Dermis microvascular lymphatic vessel endothelial cell (primary cell): ENCODE data around the gene ALDH1B1. TPM values are rescaled to one million over a fixed set of nuclear protein-coding genes. Genes with fewer than 3 reads are reported as not detected.
A peak's percentile ranks its signal among the peaks of the same experiment; 100 is the strongest.

Experiments used
- DNase-seq, 2 donors: peaks; one replicate each; pipeline versions ENCODE4 v3.0.0 to v3.0.0-alpha.2; 2010; ENCODE audit warnings: low read depth in 2 of 2
- total RNA-seq: library from RNA; depleted of rRNA; stranded (reverse); fragments of >200 nt; gene quantifications from 2 replicates; pipeline ENCODE4 v1.2.1, GENCODE V29; 2014

Gene ALDH1B1
- total RNA-seq: 10.5 and 11.5 TPM in 2 replicates

DNA sequence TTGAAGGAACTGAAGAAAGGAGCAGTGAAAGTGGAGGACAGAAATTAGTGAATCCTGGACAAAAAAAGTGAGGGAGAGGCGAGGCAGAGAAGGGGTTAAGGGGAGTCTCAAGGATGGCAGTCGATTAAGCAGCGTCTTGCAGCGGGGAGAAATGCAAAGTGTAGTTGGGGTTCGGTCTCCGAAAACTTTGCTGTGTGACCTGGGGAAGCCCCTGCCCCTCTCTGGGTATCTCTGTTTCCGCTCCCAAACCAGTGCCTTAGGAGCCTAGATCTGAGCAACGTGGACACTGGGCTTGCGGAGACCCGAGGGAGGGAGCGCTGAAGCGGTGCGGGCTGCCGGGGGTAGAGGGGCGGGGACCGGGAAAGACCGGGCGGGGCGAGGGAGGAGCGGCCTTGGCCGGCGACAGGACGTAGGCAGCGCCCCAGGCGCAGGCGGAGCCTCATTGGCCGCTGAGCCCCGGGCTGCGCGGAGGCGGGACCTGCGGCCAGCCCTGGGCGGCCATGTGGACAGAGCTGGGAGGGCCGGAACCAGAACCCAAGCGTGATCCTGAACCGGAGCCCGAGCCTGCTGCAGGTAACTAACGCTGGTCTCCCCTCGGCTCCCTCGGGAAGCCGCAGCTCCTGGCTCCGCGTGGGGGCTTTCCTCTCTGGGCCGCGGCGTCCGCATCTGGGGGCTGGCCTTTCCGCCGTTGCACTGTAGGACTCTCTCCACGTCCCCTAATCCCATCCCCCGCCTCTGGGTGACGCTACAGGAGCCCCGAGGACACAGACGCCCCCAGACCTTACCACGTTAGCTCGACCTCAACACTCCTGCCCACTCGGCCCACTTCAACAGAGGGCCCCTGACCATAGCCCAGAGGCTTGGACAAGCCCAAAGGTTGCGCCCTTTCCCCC lies at the start of gene ALDH1B1:
TSS of gene ALDH1B1 (plus strand) at position 468 of the 893 bp plus-strand sequence. CDS start 3,047 bp downstream, outside the sequence.
- peak; percentile 63 to 88 for DNase-seq

DNA sequence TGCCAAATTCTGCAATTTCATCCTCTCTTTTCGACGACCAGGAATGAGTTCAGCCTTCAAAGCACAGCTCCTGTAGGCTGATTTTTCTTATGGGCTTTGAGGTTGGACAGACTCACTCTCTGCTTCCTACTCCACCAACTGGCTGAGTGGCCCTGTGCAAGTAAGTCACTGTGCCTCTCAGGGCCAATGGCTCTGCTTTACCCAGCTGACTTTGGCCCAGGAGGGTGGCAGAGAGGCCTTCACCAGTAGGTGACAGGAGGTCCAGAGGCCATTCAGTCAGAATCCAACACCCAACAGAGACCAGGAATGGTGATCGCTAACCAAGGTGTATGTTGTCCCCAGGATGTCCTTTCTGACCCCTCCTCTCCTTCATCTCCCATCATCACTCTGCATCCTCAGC lies 49.5 kb upstream of the ALDH1B1 start:
- DNase-seq: no peak

DNA sequence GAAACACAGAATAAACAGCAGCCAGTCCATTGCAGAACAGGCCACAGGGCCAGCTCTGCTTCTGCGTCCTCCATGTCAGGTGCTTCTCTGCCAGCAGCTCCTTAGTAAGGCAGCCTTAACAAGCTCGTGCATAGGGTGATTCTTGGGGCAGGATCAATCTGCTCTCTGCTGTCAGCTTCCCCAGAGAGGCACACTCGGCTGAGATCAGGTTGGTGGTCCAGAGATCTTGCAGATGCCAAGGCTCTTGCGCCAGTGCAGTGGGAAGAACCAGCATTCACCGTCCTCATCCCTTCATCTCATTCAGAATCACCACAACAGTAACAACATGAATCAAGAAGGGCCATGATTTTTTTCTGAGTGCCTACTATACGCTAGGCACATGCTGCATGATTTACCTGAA lies 49.0 kb upstream of the ALDH1B1 start:
- DNase-seq: no peak

DNA sequence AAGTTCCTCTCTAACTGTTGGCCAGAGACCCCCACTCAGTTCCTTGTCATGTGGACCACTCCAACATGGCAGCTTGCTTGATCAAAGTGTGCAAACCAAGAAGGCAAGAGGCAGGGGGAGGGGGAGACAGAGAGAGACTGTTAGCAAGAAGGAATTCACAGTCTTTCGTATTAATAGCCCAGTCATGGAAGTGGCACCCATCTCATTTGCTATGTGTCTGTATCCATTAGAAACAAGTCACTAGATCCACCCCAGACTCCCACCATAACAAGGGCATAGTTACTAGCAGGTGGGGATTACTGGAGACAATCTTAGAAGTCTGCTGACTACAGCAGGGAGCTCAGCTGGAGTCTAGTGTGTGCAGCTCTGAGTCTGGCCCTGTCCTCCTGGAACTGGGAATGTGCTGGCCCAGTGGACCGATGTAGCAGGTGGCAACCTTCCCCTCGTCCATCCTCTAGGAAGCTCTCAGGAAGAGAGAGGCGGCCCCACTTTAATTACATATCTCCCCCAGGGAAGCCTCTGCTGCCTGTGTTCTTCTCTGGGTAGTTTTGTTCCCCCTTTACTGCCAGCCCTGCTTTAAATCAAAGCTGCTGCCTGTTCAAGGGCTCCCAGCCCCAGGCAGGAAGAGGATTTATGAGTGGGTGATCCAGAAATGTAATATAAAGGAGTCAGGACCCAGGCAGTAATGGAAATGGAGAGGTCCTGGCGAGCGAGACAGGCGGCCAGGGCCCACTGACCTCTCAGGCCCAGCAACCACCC lies 47.8 kb upstream of the ALDH1B1 start:
- DNase-seq: no peak

DNA sequence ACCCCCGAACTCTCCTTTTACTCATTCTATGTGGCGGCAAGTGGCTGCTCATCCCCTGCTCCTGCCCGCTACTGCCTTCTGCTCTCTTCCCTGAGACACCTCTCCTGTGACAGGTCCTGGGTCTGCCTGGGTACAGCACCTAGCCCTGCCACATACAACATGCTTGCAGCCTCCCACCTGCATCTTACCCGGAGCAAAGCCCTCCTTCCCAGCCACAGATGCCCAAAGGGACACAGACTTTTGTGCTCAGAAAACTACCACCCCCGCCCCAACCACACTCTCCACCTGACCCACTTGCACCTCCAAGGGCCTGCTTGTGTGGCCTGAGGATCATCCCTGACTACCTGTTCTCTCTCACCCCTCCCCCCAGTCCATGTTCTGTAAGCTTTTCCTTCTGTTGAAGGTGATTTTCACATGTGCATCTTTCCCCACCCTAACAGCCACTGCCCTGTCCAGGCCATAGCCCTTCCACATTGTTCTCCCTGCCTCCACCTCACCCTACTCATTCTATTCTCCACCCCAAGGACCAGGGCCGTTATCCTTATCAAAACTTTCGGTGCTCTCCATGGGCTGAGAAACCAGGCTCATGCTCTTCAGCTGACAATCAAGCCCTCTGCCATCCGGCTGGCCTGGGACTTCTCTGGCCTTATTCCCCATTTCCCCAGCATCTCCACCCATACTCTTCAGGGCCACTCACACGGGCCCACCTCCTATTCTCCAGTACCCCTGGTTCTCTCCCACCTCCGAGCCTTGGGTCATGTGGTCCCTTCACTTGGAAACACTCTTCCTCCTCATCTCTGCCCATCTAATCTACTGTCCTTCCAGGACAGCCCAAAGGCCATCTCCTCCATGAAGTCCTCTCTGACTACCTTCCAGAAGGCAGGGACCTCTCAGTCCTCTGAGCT lies 46.4 kb upstream of the ALDH1B1 start:
- no peak for DNase-seq

DNA sequence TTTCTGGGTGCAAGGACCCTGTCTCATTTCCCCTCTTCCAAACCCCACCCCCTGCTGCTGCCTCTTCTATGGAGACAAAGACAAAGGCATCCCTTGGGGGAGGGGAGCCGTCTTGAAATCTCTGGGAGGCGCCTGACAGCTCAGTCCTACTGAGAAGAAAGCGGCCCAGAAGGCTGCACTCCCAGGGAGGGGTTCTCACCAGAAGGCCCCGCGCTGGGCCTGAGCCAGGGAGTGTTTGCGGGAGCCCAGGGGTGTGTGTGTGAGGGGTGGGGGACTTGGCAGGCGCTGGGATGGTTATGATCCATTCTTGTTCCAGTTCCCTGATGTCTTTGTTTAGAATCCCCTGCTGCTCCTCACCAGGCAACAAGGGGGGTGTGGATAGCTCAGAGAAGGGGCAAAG lies 45.7 kb upstream of the ALDH1B1 start:
- no peak for DNase-seq

DNA sequence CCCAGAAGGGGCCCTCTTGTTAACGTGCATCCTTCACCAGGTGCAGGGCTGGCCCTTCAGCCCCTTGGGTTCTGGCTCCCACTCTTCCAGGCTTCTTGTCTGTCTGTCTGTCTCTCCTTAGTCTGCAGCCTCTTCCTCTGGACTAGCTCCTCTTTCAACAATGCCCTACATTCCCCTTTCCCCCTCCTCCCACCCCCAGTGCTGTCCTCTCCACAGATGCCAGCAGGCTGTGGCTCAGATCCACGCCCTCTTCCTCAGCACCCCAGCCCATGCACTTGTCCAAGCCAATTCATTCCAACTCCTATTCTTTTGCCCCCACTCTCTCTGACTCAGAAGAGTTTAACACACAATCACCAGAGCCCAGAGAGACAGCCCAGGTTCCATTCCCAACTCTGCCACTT lies 45.2 kb upstream of the ALDH1B1 start:
- DNase-seq: no peak

DNA sequence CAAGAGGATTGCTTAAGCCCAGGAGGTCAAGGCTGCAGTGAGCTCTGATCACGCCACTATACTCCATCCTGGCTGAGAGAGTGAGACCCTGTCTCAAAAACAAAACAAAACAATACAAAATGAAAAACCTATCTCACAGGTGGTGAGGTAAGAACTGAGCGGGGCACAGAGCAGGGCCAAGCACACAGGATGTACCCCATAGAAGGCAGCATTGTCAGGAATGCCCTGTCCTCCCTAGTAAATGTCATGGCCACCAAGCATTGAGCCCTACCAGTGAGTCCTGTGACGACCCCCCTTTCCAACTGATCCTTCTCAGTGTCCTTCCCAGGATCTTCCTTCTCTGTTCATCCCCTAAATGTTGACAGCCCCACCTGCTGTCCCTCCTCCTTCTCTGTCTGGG lies 44.6 kb upstream of the ALDH1B1 start:
- DNase-seq: no peak

DNA sequence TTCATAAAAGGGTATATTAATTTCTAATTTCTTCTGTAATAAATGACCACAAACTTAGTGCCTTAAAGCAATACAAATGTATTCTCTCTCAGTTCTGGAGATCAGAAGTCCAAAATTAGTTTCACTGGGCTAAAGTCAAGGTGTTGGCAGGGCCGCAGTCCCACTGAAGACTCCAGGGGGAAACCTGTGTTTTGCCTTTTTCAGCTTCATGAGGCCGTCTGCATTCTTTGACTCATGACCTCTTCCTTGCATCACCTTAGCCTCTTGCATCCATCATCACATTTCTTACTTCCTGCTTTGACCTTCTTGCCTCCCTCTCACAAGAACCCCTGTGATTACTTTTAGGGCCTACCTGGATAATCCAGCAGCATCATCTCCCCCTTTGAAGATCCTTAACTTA lies 42.0 kb upstream of the ALDH1B1 start:
- DNase-seq: no peak

DNA sequence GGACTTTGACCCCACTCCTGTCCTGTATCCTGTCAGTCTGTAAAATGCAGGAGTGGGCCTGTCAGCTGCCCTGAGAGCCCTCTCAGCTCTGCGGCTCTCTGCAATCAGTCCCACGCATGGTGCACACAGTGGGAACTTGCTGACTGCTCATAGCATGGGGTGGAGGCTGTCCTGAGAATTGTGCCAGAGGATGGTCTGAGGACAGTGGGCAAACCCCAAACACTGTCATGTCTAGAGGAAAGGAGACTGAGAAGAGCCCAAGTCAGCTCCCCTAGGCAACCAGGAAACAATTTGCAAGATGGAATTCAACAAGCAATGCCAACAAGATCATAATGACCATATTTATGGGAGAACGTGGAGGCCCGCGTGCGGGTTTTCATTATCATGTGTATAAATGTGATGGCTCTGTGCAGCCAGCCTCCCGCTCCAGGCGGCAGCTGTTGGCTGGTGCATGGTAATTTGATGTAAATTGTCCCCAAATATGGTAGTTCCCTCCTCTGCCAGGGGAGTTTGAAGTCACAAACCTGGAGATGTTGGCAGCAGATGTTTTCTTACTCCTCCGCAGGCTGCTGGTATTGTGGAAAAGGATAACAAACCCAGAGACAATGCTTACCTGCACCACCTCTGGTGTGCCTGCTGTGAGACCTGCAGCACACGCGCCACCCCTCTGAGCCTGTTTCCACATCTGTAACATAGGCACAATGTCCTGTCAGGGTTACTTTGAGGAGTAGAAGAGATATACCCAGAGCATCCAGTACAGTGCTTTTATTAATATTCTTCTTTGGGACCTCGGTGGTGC lies 39.8 kb upstream of the ALDH1B1 start:
- no peak for DNase-seq

DNA sequence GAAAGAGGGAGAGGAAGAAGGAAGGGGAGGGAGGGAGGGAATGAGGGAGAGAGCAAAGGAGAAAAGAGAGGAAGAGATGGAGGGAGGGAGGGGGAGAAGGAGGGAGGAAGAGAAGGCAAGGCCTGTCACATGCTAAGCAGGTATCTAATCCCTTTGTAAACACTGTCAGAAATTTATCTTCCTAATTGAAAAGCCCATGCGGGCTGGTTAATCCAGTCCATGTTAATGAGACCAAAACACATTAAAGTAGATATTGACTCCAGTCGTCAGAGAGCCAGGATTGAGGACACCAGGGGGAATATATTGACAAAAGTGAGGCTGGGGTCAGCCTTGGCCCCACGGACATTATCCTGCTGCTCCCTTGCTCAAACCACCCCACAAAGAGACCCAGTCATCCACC lies 37.4 kb upstream of the ALDH1B1 start:
- DNase-seq: no peak

DNA sequence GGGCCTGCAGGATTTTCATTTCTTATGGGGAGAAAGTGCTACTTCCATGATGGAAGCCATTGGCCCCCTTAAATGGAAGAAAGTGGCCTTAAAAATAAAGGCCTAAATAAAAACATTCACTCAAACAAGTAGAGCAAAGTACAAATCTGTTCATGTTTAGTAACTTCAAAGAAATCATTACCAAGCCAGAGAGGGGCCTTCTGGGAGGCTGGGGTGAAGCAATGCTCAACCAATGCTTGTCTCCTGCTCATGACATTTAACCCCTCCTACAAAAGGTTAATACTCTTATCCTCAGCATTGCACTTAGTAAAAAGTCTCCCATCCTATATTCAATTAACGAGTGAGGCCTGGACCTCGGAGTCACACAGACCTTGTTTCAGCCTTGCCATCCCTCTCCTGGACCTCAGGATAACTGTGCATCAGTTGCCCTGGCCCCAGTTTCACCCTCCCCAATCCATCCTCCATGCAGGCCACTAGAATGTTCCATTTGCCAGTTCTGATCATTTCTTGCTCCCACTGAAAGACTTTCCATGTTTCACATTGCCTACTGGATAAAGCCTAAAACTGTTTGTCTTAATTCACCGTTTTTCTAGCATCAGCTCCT lies 36.9 kb upstream of the ALDH1B1 start:
- DNase-seq: no peak

DNA sequence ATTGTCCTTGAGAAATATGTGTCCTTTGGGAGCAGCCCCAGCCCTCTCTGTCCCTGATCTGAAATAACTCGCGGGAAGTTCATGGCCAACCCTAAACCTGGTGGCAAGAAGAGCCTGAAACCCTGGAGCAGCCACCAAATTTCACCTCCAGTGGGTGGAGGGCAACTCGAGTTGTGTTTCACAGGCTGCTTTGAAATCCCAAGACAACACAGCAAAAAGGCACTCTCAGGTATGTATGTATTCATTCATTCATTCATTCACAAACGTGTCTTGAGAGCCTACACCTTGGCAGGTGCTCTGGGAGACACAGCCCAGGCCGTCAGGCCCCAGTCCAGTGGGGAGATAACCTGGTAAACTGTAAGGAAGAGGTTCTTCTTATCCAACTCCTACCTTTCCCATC lies 35.7 kb upstream of the ALDH1B1 start:
- no peak for DNase-seq

DNA sequence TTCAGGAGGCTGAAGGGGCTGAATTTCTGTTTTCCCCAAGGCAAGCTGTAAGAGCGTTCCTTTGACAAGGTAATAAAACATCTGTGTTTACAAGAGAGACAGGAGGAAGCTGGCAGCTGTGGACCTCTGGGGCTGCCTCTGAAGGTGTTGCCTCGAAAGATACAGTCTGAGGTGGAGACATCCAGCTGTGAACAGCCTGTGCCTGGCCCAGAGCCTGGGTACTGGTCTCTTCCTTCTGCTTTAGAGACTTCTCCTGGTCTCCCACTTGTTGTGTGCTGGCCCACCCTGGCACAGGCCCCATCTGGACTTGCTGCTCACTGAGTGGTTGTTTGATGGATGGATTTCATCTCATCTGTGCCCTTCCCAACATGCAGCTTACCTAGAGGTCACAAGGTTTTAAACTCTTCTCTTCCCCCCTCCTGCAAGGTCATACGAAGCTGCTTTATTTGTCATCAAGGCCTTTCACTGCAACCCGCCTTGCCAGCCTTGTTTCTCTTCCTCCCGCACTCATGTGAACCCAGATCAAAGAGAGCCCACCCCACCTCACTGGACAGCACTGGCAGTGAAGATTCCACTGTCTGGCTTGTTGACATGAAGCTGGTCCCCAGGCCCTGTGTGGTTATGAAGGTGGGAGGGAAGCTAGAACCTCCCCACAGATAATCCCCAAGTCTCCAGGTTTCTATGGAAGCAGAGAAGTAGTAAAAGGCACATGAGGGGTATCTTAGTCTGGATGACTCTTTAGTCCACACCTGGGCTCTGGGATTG lies 35.0 kb upstream of the ALDH1B1 start:
- no peak for DNase-seq

DNA sequence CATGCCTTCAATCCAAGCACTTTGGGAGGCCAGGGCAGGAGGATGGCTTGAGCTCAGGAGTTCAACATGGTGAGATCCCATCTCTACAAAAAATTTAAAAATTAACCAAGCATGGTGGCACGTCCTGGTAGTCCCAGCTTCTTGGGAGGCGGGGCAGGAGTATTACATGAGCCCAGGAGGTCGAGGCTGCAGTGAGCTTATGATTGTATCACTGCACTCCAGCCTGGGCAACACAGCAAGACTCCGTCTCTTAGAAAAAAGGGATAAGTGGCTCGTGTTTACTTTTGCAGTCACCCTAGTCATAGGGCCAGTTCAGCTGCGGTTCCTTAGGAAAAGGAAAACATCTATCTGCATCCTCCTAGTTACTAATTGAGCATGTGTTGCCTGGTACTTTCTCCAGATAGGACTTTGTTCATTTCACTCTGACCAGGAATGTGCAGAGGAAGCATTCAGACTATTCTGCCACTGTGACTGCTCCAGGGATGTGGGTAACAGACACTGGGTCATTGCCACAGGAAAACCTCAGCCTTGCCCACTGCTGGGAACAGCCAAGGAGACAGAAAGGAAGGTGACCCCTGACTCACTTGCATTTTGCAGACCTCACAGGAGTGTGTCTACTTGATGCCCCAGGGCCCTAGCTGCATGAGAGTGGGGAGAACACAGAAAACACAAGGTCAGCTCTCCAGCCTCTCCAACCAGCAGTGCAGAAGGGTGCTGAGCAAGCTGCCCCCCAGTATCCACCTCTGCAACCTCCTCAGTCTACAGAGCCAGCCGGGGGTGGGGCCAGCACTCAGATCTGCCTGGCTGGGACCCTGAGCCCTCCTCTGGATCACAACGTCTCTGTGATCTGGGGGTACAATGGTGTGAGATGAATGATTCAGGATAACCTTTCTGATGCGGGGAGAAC lies 33.9 kb upstream of the ALDH1B1 start:
- DNase-seq: no peak

DNA sequence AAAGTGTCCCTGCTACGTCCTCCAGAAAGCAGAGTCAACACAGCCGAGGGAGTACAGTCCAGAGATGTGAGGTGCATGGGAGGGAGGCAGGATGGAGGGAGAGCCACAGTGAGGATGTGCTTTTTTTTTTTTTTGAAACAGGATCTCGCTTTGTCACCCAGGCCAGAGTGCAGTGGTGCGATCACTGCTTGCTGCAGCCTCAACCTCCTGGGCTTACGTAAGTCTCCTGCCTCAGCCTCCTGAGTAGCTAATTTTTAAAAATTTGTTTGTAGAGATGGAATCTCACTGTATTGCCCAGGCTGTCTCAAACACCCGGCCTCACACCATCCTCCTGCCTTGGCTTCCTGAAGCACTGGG lies 33.2 kb upstream of the ALDH1B1 start:
- DNase-seq: no peak

DNA sequence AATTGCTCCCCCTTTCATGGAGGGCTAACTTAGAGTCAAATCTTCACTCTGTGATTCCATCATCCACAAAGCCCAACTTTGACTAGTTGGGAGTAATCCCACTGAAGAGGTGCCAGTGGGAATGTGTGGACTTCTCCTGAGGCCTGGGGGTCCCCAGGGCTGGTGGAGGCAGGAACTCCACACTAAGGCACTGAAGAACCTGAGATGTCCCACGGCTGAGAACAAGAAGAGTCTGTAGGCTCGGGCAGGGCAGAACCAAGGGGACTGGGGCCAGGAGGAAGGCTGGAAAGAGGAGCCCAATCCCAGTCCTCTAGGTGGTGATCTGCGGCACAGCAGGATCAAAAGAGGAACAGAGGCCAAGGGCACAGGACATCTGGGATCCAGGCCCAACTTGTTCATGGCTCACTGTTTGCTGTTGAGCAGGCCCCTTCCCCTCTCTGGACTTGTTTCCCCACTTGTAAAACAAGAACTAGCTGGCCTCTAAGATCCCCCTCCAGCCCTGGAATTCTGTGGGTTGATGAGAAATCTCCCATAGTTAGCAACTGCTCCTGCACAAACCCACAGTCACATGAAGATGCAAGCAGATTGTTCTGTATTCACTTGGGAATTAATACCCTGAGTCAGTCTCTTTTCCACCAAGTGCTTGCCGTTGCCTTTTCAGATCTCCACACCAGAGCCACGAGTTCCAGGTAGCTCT lies 32.7 kb upstream of the ALDH1B1 start:
- no peak for DNase-seq

DNA sequence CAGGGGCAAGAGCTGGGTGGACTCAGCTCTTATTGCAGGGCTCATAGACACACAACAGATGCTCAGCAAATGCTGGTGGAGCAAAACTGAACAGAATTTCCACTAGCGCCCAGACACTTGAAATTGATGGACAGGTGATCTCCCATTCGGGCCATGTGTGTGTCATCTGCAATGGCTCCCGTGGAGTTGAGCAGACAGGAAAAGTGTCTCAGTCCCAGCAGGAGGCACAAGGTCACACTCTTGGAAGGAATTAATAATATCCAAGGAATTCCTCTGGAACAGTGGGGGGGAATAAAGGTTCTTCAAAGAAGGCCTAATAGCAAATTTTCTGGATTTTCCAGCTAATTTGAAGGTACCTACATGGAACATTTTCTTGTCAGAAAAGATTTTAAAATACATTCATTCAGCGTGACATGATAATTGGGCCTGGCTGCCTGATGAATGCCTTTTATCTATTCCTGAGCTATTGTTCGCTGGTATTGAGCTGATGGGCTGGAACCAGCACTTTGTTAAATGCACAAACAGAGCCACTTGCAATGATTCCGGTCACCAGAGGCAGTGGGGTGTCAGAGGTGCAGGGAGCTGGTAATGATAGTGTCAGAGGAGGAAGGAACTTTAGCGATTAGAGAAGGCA lies 31.5 kb upstream of the ALDH1B1 start:
- DNase-seq: no peak
